Measurements from ENCODE around the gene FAM53B.
"Not testable (repeated sequence)": the region's sequence is repeated elsewhere in the genome, so short reads cannot be mapped to it uniquely, and the experiment has no call there.

The FAM53B gene

DNA sequence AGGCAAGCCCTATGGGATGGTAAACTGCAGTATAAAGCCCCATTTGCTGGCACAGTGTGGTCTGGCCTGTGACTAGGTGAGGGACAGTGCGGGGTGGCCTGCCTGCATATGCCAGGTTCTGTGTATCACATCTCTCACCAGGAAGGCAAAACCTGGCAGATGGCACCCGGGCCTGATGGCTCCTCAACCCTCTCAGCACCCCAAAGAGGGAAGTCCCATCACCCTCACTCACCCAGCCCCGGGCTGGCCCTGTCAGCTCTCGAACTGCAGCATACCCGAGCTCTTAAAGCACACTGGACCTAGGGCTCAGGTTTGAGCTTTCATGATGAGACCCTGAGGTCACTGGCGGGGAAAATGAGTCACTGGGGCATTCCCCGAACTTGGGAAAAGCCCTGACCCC is 152.1 kb downstream of the FAM53B start:
- H3K4me3 ChIP-seq (replicated peaks in 1 of 2; ENCODE audit: low read depth in 2 of 2, low read length in 2 of 2), result no peak overlapping the region
- DNase-seq (ENCODE audit: low read depth in 2 of 2), result no peak
- TF ChIP-seq, protein P1, sequence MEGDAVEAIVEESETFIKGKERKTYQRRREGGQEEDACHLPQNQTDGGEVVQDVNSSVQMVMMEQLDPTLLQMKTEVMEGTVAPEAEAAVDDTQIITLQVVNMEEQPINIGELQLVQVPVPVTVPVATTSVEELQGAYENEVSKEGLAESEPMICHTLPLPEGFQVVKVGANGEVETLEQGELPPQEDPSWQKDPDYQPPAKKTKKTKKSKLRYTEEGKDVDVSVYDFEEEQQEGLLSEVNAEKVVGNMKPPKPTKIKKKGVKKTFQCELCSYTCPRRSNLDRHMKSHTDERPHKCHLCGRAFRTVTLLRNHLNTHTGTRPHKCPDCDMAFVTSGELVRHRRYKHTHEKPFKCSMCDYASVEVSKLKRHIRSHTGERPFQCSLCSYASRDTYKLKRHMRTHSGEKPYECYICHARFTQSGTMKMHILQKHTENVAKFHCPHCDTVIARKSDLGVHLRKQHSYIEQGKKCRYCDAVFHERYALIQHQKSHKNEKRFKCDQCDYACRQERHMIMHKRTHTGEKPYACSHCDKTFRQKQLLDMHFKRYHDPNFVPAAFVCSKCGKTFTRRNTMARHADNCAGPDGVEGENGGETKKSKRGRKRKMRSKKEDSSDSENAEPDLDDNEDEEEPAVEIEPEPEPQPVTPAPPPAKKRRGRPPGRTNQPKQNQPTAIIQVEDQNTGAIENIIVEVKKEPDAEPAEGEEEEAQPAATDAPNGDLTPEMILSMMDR (IDR thresholded peaks at IDR 0.05; ENCODE audit: low read depth, low read length), result no peak

DNA sequence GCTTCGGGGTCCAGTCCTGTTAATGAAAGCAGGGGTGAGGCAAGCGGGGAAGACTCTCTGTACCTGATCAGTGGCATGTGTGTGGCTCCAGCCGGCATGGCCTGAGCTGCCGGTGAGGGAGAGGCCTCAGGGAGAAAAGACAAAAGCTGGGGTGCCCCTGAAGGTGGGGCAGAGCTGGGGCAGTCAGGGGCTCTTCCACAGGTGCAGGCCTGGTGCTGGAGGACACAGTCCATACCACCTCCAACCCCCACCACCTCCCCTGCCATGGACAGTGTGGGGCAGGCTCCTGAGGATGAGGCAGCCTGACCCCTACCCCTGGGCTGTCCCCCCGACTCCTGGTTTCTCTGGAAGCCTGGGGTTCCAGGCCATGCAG is 153.1 kb downstream of the FAM53B start:
- no peak overlapping the region for H3K4me3 ChIP-seq (replicated peaks in 1 of 2; ENCODE audit: low read depth in 2 of 2, low read length in 2 of 2)
- DNase-seq (ENCODE audit: low read depth in 2 of 2), result no peak
- TF ChIP-seq, protein P1 (IDR thresholded peaks at IDR 0.05; ENCODE audit: low read depth, low read length), result no peak

DNA sequence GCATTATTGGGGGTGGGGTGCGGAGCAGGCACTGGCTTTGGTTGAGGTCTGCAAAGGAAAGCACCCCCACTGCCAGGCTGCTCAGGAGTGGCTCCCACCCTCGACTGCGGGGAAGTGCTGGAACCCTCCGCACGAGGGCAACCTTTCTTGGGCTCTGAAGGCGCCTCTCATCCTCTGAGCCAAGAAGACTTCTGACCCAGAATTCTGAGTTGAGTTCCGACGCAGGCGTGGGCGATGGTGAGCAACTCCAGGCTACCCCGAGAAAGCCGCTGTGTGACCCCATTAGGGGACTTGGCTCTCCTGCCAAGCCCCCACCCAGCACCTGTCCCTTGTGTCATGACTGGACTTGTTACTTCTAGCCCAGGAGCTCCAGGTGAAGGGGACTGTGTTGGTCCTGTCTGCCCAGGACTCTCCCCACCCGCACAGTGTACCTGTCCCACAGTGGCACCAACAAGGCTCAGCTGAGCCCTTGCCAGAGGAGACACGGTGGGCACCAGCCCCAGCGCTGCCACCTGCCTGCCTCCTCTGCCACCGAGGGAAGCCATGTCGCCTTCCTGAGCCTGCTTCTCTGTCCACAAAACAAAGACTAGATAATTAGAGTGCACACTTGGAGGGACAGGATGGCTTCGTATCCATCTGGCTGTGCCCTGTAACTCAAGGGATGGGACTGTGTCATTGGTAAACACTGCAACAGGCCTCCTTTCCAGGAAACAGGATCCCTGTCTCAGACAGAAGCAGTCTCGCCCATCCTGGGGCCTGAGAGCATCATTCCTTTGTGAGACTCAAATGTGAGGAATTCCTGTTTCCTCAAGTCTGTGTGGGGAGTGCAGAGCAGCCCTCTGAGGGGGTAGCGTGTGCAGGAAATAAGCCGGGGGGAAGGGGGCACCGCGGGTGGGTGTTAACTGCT is 153.7 kb downstream of the FAM53B start:
- H3K4me3 ChIP-seq (replicated peaks in 1 of 2; ENCODE audit: low read depth in 2 of 2, low read length in 2 of 2), result no peak overlapping the region
- DNase-seq (ENCODE audit: low read depth in 2 of 2), result no peak
- TF ChIP-seq, protein P1 (IDR thresholded peaks at IDR 0.05; ENCODE audit: low read depth, low read length), result no peak

DNA sequence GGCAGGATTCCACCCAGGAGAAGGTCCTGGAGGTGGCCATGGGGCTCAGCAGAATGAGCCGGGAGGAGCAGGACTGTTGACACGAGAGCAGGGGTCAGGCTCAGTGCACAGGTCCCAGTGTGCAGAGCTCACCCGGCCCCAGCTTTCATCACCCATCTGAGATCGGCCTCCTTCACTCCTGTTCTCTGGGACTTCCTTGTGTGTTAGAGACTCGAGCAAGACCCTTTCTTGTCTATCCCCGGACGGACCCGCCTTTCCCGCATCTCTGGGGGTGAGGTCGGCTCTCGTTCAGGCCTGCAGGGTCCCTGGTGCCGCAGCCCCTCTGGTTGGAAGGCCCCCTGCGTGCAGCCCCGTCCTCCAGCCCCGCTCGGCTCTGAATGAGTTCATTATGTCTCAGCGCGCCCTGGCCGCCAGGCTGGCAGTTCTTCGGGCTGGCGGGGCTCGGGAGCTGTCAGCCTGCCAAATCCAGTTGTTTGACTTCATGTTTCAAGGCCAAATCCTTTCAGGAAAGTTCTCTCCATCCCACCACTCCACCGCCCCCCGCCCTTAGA is 154.6 kb downstream of the FAM53B start:
- DNase-seq (ENCODE audit: low read depth in 2 of 2), result peak in 1 of 2 donors; percentile 34
- no peak overlapping the region for H3K4me3 ChIP-seq (replicated peaks in 1 of 2; ENCODE audit: low read depth in 2 of 2, low read length in 2 of 2)
- TF ChIP-seq, protein P1 (IDR thresholded peaks at IDR 0.05; ENCODE audit: low read depth, low read length), result no peak

DNA sequence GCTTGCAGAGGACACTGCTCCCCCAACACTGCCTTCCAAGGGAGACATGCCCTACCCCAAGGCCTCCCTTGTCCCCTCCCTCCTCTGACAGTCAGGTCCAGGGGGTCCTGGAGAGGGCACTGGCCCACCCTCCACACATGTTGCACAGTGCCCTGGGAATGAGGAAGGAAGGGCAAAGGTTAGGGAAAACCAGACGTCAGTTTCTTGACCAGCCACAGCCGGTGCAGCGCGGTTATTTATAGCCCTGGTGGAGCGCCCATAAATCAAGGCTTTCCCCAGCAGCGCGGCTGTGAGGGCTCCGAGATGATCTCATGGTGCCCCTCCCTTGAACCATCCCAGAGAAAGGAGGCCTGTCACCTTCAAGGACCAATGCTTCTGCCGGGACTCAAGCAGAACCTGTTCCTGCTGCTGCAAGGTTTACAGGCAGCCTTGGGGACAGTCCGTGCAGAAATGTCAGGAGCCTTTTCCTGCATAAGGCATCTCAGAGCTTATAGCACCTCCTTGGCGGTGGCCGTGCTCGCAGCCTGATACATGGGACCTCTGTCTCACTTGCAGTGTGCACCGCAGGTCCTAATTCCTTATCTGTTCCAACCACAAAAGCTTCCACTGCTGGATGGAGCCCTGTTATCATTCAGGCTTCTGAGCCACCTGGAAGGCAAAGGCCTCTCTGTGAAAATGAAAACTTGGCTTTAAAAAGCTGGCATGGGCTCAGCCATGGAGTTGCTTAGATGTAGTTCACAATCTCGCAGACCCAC is 155.3 kb downstream of the FAM53B start:
- TF ChIP-seq, protein P1 (IDR thresholded peaks at IDR 0.05; ENCODE audit: low read depth, low read length), result no peak
- DNase-seq (ENCODE audit: low read depth in 2 of 2), result peak; percentile 38 to 55
- H3K4me3 ChIP-seq (replicated peaks in 1 of 2; ENCODE audit: low read depth in 2 of 2, low read length in 2 of 2), result no peak overlapping the region

DNA sequence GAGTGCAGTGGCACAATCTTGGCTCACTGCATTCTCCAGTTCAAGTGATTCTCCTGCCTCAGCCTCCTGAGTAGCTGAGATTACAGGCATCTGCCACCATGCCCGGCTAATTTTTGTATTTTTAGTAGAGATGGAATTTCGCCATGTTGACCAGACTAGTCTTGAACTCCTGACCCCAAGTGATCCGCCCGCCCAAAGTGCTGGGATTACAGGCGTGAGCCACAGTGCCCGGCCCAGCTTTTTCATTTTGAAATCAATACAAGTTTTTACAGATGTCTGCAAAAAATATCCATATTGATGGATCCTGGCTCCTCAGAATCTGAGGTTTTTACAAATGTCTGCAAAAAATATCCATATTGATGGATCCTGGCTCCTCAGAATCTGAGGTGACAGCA is 155.8 kb downstream of the FAM53B start:
- H3K4me3 ChIP-seq (replicated peaks in 1 of 2; ENCODE audit: low read depth in 2 of 2, low read length in 2 of 2); DNase-seq (ENCODE audit: low read depth in 2 of 2): not testable (repeated sequence)

DNA sequence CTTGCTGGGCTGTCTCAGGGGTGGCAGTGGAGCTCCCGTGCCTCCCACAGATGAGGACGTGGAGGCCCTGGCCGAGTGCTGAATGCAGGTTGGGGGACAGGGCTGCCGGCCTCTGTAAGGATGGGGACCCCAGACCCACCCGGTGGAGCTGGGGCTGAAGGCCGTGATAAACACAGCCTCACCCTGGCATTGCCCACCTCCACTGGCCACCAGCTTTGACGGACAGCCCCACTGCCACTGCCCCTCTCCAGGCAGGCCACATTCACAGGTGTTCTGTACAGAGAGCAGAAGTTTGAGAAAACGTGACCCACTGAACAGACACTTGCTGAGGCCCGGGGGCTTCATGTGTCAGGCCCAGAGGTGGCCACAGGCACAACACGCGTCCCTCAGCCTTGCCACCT is 156.4 kb downstream of the FAM53B start:
- TF ChIP-seq, protein P1 (IDR thresholded peaks at IDR 0.05; ENCODE audit: low read depth, low read length), result no peak
- no peak overlapping the region for H3K4me3 ChIP-seq (replicated peaks in 1 of 2; ENCODE audit: low read depth in 2 of 2, low read length in 2 of 2)
- no peak for DNase-seq (ENCODE audit: low read depth in 2 of 2)
